ENCODE results near the gene LAMA3. TPM values are rescaled to one million over a fixed set of nuclear protein-coding genes. Genes with fewer than 3 reads are reported as not detected.

LAMA3 gene
- total and polyA plus RNA-seq, 2 donors from 2014 or later = 4.4 to 66.0 TPM

DNA sequence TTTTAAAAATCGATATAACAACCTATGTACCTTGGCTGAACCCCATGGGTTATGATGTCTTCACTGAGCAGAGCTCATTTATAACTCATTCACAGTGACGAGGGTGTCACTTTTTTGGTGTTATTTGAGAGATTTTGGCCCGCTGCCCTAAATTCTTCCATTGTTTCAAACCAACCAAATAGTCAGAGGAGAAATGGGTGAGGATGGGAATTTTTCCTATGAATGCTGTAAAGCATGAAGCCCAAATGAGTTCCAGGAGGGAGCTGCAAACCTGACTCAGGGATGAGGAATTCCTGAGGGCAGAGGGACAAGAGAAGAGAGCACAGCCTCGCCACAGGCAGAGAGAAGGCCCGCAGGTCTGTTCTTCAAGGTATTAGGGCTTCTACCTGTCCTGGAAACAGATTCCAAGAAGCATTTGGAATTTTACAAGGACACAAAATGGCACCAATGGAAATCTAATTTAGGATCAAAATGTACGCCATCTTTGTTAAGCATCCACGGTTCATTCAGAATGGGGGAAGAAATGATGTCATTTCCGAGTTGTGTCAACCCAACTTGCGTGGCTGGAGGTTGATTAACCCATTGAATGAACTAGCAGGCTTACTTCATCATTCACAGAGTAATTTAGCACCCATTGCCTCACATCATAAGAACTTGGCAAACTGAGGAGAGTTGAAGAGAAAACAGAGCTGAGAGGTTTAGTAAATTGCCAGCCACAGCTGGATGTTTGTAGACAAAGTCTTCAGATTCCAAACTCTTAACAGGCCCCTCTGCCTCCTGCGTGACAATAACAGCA is 133.5 kb downstream of the LAMA3 start:
- DNase-seq (no peak), FAIRE-seq (no peak)
- no peaks in the 10 kb centered on the region for H3K4me1 ChIP-seq (ENCODE audit: control insufficient read depth in 2 of 3, insufficient read depth in 2 of 3, low read depth in 1 of 3, low read length in 3 of 3)
- H3K4me3 ChIP-seq (ENCODE audit: low read length in 3 of 3) = no peak overlapping the region
- no peaks in the 10 kb centered on the region for H3K27me3 ChIP-seq (ENCODE audit: control insufficient read depth, insufficient read depth, low read length)
- H3K9ac ChIP-seq (ENCODE audit: low read length in 3 of 3) = no peak overlapping the region
- TF ChIP-seq, protein P1, sequence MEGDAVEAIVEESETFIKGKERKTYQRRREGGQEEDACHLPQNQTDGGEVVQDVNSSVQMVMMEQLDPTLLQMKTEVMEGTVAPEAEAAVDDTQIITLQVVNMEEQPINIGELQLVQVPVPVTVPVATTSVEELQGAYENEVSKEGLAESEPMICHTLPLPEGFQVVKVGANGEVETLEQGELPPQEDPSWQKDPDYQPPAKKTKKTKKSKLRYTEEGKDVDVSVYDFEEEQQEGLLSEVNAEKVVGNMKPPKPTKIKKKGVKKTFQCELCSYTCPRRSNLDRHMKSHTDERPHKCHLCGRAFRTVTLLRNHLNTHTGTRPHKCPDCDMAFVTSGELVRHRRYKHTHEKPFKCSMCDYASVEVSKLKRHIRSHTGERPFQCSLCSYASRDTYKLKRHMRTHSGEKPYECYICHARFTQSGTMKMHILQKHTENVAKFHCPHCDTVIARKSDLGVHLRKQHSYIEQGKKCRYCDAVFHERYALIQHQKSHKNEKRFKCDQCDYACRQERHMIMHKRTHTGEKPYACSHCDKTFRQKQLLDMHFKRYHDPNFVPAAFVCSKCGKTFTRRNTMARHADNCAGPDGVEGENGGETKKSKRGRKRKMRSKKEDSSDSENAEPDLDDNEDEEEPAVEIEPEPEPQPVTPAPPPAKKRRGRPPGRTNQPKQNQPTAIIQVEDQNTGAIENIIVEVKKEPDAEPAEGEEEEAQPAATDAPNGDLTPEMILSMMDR (IDR thresholded peaks at IDR 0.05; ENCODE audit: borderline replicate concordance, extremely low read depth, insufficient read depth) = no peak
- no peaks in the 10 kb centered on the region for H3K9me3 ChIP-seq (ENCODE audit: control insufficient read depth in 2 of 3, insufficient read depth in 1 of 3, low read length in 3 of 3)
- H3K27ac ChIP-seq (ENCODE audit: low read depth in 2 of 2, low read length in 2 of 2) = no peak overlapping the region
- H3K36me3 ChIP-seq (ENCODE audit: control insufficient read depth in 2 of 3, insufficient read depth in 3 of 3, low read length in 3 of 3) = no peaks in the 10 kb centered on the region
- intact Hi-C loops (cut with DNase I) = no loop called here

DNA sequence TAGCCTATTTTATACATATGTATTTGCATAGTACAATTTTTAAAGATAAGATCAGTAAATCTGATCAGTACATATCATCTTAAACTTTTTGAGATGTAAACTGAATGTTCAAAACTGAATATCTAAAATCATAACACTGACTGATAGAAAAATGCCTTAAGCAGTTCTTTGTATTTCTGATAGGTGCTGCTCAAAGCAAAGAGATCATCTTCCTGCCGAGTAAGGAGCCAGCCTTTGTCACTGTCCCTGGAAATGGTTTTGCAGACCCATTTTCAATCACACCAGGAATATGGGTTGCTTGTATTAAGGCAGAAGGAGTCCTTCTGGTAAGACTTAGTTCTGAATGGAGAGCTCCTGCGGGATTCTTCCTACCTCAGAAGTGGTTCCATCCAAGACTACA is 135.0 kb downstream of the LAMA3 start:
- Histone ChIP-seq H3K4me3 (ENCODE audit: low read length in 3 of 3) (no peak overlapping the region), H3K27me3 (ENCODE audit: control insufficient read depth, insufficient read depth, low read length) (no peaks in the 10 kb centered on the region), H3K4me1 (ENCODE audit: control insufficient read depth in 2 of 3, insufficient read depth in 2 of 3, low read depth in 1 of 3, low read length in 3 of 3) (no peaks in the 10 kb centered on the region), H3K9me3 (ENCODE audit: control insufficient read depth in 2 of 3, insufficient read depth in 1 of 3, low read length in 3 of 3) (no peaks in the 10 kb centered on the region), H3K9ac (ENCODE audit: low read length in 3 of 3) (no peak overlapping the region), H3K36me3 (ENCODE audit: control insufficient read depth in 2 of 3, insufficient read depth in 3 of 3, low read length in 3 of 3) (no peaks in the 10 kb centered on the region), H3K27ac (ENCODE audit: low read depth in 2 of 2, low read length in 2 of 2) (no peak overlapping the region)
- FAIRE-seq (no peak), DNase-seq (no peak)
- intact Hi-C loops (cut with DNase I) = no loop called here
- TF ChIP-seq, protein P1 (IDR thresholded peaks at IDR 0.05; ENCODE audit: borderline replicate concordance, extremely low read depth, insufficient read depth) = no peak

DNA sequence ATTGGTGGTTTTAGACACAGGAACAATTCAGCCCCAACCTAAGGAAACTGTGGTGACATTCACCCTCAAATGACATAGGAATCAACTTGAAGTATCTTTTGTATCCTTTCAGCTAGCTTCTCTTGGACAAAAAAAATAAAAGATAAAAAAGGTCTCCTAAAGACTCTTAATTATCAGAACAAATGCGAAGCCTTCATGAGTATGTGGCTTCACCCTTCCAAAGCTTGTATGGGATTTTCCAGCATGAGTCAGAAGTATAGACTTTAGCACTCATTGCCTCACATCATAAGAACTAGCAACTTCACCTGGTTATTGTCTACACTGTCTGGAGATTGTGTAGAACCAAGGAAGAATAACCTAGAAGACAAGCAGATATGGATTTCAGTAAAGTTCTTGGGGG is 135.4 kb downstream of the LAMA3 start:
- H3K4me1 ChIP-seq (ENCODE audit: control insufficient read depth in 2 of 3, insufficient read depth in 2 of 3, low read depth in 1 of 3, low read length in 3 of 3) = no peaks in the 10 kb centered on the region
- H3K27ac ChIP-seq (ENCODE audit: low read depth in 2 of 2, low read length in 2 of 2) = no peak overlapping the region
- H3K36me3 ChIP-seq (ENCODE audit: control insufficient read depth in 2 of 3, insufficient read depth in 3 of 3, low read length in 3 of 3) = no peaks in the 10 kb centered on the region
- TF ChIP-seq, protein P1 (IDR thresholded peaks at IDR 0.05; ENCODE audit: borderline replicate concordance, extremely low read depth, insufficient read depth) = no peak
- H3K9ac ChIP-seq (ENCODE audit: low read length in 3 of 3) = no peak overlapping the region
- no peak overlapping the region for H3K4me3 ChIP-seq (ENCODE audit: low read length in 3 of 3)
- no peaks in the 10 kb centered on the region for H3K27me3 ChIP-seq (ENCODE audit: control insufficient read depth, insufficient read depth, low read length)
- DNase-seq (no peak), FAIRE-seq (no peak)
- H3K9me3 ChIP-seq (ENCODE audit: control insufficient read depth in 2 of 3, insufficient read depth in 1 of 3, low read length in 3 of 3) = no peaks in the 10 kb centered on the region
- intact Hi-C loops (cut with DNase I) = no loop called here
